Gastroesophageal sphincter (tissue), 3 donors: ENCODE data around the gene TMEM266.

ENCODE experiments used
- POLR2AphosphoS5 ChIP-seq: sonication (generic); formaldehyde crosslinking; IDR thresholded peaks from one replicate; pipeline ENCODE4 v1.6.1; 2017; ENCODE audit warnings: antibody characterized with exemption
- TF ChIP-seq, protein P1 (sequence below), 4 experiments: fragments of 200-600 bp in 2 of 4; fragments of 450-650 bp in 2 of 4; sonication (generic) in 1 of 4; IDR thresholded peaks; one replicate each; pipeline ENCODE4 v1.5.1; 2017 to 2019; ENCODE audit warnings: antibody characterized with exemption in 4 of 4, mild to moderate bottlenecking in 2 of 4, moderate library complexity in 2 of 4

GRCh38 chr15:76234337-76234889 lies 174.6 kb downstream of the TMEM266 start:
- TF ChIP-seq, protein P1, sequence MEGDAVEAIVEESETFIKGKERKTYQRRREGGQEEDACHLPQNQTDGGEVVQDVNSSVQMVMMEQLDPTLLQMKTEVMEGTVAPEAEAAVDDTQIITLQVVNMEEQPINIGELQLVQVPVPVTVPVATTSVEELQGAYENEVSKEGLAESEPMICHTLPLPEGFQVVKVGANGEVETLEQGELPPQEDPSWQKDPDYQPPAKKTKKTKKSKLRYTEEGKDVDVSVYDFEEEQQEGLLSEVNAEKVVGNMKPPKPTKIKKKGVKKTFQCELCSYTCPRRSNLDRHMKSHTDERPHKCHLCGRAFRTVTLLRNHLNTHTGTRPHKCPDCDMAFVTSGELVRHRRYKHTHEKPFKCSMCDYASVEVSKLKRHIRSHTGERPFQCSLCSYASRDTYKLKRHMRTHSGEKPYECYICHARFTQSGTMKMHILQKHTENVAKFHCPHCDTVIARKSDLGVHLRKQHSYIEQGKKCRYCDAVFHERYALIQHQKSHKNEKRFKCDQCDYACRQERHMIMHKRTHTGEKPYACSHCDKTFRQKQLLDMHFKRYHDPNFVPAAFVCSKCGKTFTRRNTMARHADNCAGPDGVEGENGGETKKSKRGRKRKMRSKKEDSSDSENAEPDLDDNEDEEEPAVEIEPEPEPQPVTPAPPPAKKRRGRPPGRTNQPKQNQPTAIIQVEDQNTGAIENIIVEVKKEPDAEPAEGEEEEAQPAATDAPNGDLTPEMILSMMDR (IDR thresholded peaks at IDR 0.05): no peak
- no peak for TF ChIP-seq POLR2AphosphoS5
